ENCODE results near the gene NTN1.

The NTN1 gene

DNA sequence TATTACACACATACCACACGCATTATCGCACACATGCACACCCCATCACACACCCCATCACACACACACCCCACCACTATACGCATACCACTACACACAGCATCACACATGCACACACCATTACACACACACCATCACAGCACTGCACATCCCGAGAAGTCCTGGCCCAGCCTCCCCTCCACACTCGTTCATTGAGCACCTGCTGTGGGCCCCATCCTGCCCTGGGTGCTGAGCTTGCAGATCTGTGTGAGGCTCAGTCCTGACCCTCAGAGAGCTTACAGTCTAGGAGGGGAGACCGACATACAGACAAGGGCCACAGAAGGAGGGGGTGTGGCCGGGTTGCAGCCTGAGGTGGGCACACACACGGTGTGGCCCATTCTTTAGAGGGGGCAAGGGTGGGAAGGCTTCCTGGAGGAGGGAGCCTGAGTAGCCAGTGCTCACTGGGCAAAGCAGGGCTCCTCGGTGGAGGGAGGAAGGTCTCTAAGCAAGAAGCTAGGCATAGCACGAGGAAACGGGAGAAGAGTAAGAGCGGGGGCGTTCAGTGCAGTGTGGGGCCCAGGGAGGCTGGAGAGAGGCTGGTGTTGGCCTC, 206.6 kb downstream of the NTN1 start:
- no peaks in the 10 kb centered on the region for H3K36me3 ChIP-seq (ENCODE audit: control insufficient read depth in 1 of 2, insufficient read depth in 2 of 2, low read length in 2 of 2)
- H4K12ac ChIP-seq (ENCODE audit: low read depth, low read length), result no peak overlapping the region
- H2BK120ac ChIP-seq (ENCODE audit: insufficient read depth, low read length, poor library complexity), result no peak overlapping the region
- H3K23ac ChIP-seq (ENCODE audit: low read length), result no peak overlapping the region
- 100% methylated on average over 3 of the region's 13 CpGs for WGBS (ENCODE audit: extremely low coverage, insufficient coverage, insufficient read length)
- no peak overlapping the region for H2AK5ac ChIP-seq (ENCODE audit: low read length)
- no peaks in the 10 kb centered on the region for H3K79me1 ChIP-seq (ENCODE audit: low read length)
- no peak overlapping the region for H3K4ac ChIP-seq (ENCODE audit: low read depth, low read length)
- H3K4me2 ChIP-seq (ENCODE audit: low read length), result no peak overlapping the region
- H3K9me3 ChIP-seq (ENCODE audit: insufficient read depth, low read depth, low read length), result peaks cover 10% of the 10 kb centered on the region
- no peak overlapping the region for H2BK5ac ChIP-seq (ENCODE audit: low read depth, low read length, poor library complexity)
- H3K18ac ChIP-seq (ENCODE audit: low read length), result no peak overlapping the region
- no peaks in the 10 kb centered on the region for H3K27me3 ChIP-seq (ENCODE audit: insufficient read depth, low read length)
- H3K4me3 ChIP-seq (ENCODE audit: low read depth, low read length), result no peak overlapping the region
- H2AFZ ChIP-seq (ENCODE audit: insufficient read depth, low read length, poor library complexity), result no peak overlapping the region
- no peak overlapping the region for H4K8ac ChIP-seq (ENCODE audit: low read depth, low read length)
- no peak overlapping the region for H3K27ac ChIP-seq (ENCODE audit: low read depth, low read length)
- no peak overlapping the region for H3K14ac ChIP-seq (ENCODE audit: low read length)
- no peak overlapping the region for H3K9ac ChIP-seq (ENCODE audit: low read length)
- no peak overlapping the region for H2BK12ac ChIP-seq (ENCODE audit: low read length)
- no peaks in the 10 kb centered on the region for H3K4me1 ChIP-seq (ENCODE audit: control insufficient read depth in 1 of 2, insufficient read depth in 2 of 2, low read length in 2 of 2)
- no peak overlapping the region for H4K91ac ChIP-seq (ENCODE audit: low read depth, low read length)
- no peaks in the 10 kb centered on the region for H3K79me2 ChIP-seq (ENCODE audit: control insufficient read depth, insufficient read depth, low read length, poor library complexity)
- no peak for DNase-seq

- Histone ChIP-seq H3K9ac (ENCODE audit: low read length) (no peak overlapping the region), H3K4me2 (ENCODE audit: low read length) (no peak overlapping the region), H3K4me3 (ENCODE audit: low read depth, low read length) (no peak overlapping the region), H3K14ac (ENCODE audit: low read length) (no peak overlapping the region), H2BK5ac (ENCODE audit: low read depth, low read length, poor library complexity) (no peak overlapping the region), H3K23ac (ENCODE audit: low read length) (no peak overlapping the region), H3K79me2 (ENCODE audit: control insufficient read depth, insufficient read depth, low read length, poor library complexity) (no peaks in the 10 kb centered on the region), H4K91ac (ENCODE audit: low read depth, low read length) (no peak overlapping the region), H3K79me1 (ENCODE audit: low read length) (no peaks in the 10 kb centered on the region), H2AFZ (ENCODE audit: insufficient read depth, low read length, poor library complexity) (no peak overlapping the region), H3K4me1 (ENCODE audit: control insufficient read depth in 1 of 2, insufficient read depth in 2 of 2, low read length in 2 of 2) (no peaks in the 10 kb centered on the region), H2BK12ac (ENCODE audit: low read length) (no peak overlapping the region), H4K12ac (ENCODE audit: low read depth, low read length) (no peak overlapping the region), H3K4ac (ENCODE audit: low read depth, low read length) (no peak overlapping the region), H3K9me3 (ENCODE audit: insufficient read depth, low read depth, low read length) (peaks cover 10% of the 10 kb centered on the region), H3K27ac (ENCODE audit: low read depth, low read length) (no peak overlapping the region), H3K18ac (ENCODE audit: low read length) (no peak overlapping the region), H2AK5ac (ENCODE audit: low read length) (no peak overlapping the region), H4K8ac (ENCODE audit: low read depth, low read length) (no peak overlapping the region), H3K36me3 (ENCODE audit: control insufficient read depth in 1 of 2, insufficient read depth in 2 of 2, low read length in 2 of 2) (no peaks in the 10 kb centered on the region), H3K27me3 (ENCODE audit: insufficient read depth, low read length) (no peaks in the 10 kb centered on the region), H2BK120ac (ENCODE audit: insufficient read depth, low read length, poor library complexity) (no peak overlapping the region)
- WGBS (ENCODE audit: extremely low coverage, insufficient coverage, insufficient read length), result no CpG with 5 or more reads among the region's 16 CpGs
- DNase-seq, result no peak
These were observed 207.3 kb downstream of the NTN1 start for GRCh38 chr17:9228408-9229159.

GRCh38 chr17:9229160-9229825, 208.0 kb downstream of the NTN1 start:
- Histone ChIP-seq H3K4me2 (ENCODE audit: low read length) (no peak overlapping the region), H3K4me1 (ENCODE audit: control insufficient read depth in 1 of 2, insufficient read depth in 2 of 2, low read length in 2 of 2) (no peaks in the 10 kb centered on the region), H2BK12ac (ENCODE audit: low read length) (no peak overlapping the region), H2AK5ac (ENCODE audit: low read length) (no peak overlapping the region), H3K27me3 (ENCODE audit: insufficient read depth, low read length) (no peaks in the 10 kb centered on the region), H2BK5ac (ENCODE audit: low read depth, low read length, poor library complexity) (no peak overlapping the region), H2BK120ac (ENCODE audit: insufficient read depth, low read length, poor library complexity) (no peak overlapping the region), H3K79me2 (ENCODE audit: control insufficient read depth, insufficient read depth, low read length, poor library complexity) (no peaks in the 10 kb centered on the region), H3K36me3 (ENCODE audit: control insufficient read depth in 1 of 2, insufficient read depth in 2 of 2, low read length in 2 of 2) (no peaks in the 10 kb centered on the region), H4K8ac (ENCODE audit: low read depth, low read length) (no peak overlapping the region), H3K4me3 (ENCODE audit: low read depth, low read length) (no peak overlapping the region), H3K23ac (ENCODE audit: low read length) (no peak overlapping the region), H3K27ac (ENCODE audit: low read depth, low read length) (no peak overlapping the region), H3K9me3 (ENCODE audit: insufficient read depth, low read depth, low read length) (peaks cover 10% of the 10 kb centered on the region), H3K4ac (ENCODE audit: low read depth, low read length) (no peak overlapping the region), H4K91ac (ENCODE audit: low read depth, low read length) (no peak overlapping the region), H2AFZ (ENCODE audit: insufficient read depth, low read length, poor library complexity) (no peak overlapping the region), H4K12ac (ENCODE audit: low read depth, low read length) (no peak overlapping the region), H3K79me1 (ENCODE audit: low read length) (no peaks in the 10 kb centered on the region), H3K18ac (ENCODE audit: low read length) (no peak overlapping the region), H3K9ac (ENCODE audit: low read length) (no peak overlapping the region), H3K14ac (ENCODE audit: low read length) (no peak overlapping the region)
- WGBS (ENCODE audit: extremely low coverage, insufficient coverage, insufficient read length), result no CpG with 5 or more reads among the region's 20 CpGs
- DNase-seq, result no peak

DNA sequence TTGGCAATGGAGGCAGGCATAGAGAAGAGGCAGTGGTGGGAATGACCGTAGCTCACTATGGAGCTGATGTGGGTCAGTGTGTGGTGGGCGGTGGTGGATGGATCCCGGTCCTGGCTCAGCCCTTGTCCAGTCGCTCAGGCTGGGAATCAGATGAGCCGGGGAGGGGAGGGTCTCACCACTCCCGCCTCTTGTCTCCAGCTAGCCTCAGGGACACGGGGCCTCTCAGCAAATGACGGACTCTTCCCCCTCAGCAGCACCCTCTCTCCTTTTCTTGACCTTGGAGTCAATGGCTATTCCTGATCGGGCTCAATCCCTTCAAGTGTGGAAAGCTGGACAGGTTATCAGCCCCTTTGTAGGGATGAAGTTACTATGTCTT, 208.5 kb downstream of the NTN1 start:
- H3K23ac ChIP-seq (ENCODE audit: low read length), result no peak overlapping the region
- no peak overlapping the region for H2AK5ac ChIP-seq (ENCODE audit: low read length)
- no peaks in the 10 kb centered on the region for H3K27me3 ChIP-seq (ENCODE audit: insufficient read depth, low read length)
- H3K4me2 ChIP-seq (ENCODE audit: low read length), result no peak overlapping the region
- H3K27ac ChIP-seq (ENCODE audit: low read depth, low read length), result no peak overlapping the region
- no peak overlapping the region for H4K12ac ChIP-seq (ENCODE audit: low read depth, low read length)
- no peak overlapping the region for H3K14ac ChIP-seq (ENCODE audit: low read length)
- H2BK12ac ChIP-seq (ENCODE audit: low read length), result no peak overlapping the region
- no peak overlapping the region for H3K9ac ChIP-seq (ENCODE audit: low read length)
- no peak overlapping the region for H3K18ac ChIP-seq (ENCODE audit: low read length)
- H3K9me3 ChIP-seq (ENCODE audit: insufficient read depth, low read depth, low read length), result peaks cover 10% of the 10 kb centered on the region
- no peak for DNase-seq
- no peak overlapping the region for H2BK5ac ChIP-seq (ENCODE audit: low read depth, low read length, poor library complexity)
- H3K79me2 ChIP-seq (ENCODE audit: control insufficient read depth, insufficient read depth, low read length, poor library complexity), result no peaks in the 10 kb centered on the region
- no peak overlapping the region for H3K4me3 ChIP-seq (ENCODE audit: low read depth, low read length)
- H2BK120ac ChIP-seq (ENCODE audit: insufficient read depth, low read length, poor library complexity), result no peak overlapping the region
- H4K8ac ChIP-seq (ENCODE audit: low read depth, low read length), result no peak overlapping the region
- no peak overlapping the region for H3K4ac ChIP-seq (ENCODE audit: low read depth, low read length)
- H3K36me3 ChIP-seq (ENCODE audit: control insufficient read depth in 1 of 2, insufficient read depth in 2 of 2, low read length in 2 of 2), result no peaks in the 10 kb centered on the region
- no peaks in the 10 kb centered on the region for H3K79me1 ChIP-seq (ENCODE audit: low read length)
- no peak overlapping the region for H4K91ac ChIP-seq (ENCODE audit: low read depth, low read length)
- no peaks in the 10 kb centered on the region for H3K4me1 ChIP-seq (ENCODE audit: control insufficient read depth in 1 of 2, insufficient read depth in 2 of 2, low read length in 2 of 2)
- WGBS (ENCODE audit: extremely low coverage, insufficient coverage, insufficient read length), result no CpG with 5 or more reads among the region's 9 CpGs
- no peak overlapping the region for H2AFZ ChIP-seq (ENCODE audit: insufficient read depth, low read length, poor library complexity)
